GM13977 (cell line): ENCODE data around the gene CLCN6.

Source experiments
- DNase-seq: peaks from one replicate; pipeline ENCODE4 v3.0.0; 2012; ENCODE audit warnings: low spot score
- in situ Hi-C: fragments of 300-500 bp; cut with MboI; formaldehyde crosslinking; loops from one replicate; pipeline ENCODE4 v1.12.0; 2022; ENCODE audit warnings: low sequenced_read_pairs, low pct_unique_long_range_greater_than_20kb, mixed read lengths, inconsistent platforms; ENCODE audit not compliant: unreplicated experiment
- TF ChIP-seq, protein P1 (sequence below): IDR thresholded peaks from 2 replicates; pipeline ENCODE4 v1.5.1; 2012; ENCODE audit warnings: mild to moderate bottlenecking, control low read depth; ENCODE audit not compliant: insufficient read depth; ENCODE audit errors: extremely low read depth, missing control alignments

The CLCN6 gene

DNA sequence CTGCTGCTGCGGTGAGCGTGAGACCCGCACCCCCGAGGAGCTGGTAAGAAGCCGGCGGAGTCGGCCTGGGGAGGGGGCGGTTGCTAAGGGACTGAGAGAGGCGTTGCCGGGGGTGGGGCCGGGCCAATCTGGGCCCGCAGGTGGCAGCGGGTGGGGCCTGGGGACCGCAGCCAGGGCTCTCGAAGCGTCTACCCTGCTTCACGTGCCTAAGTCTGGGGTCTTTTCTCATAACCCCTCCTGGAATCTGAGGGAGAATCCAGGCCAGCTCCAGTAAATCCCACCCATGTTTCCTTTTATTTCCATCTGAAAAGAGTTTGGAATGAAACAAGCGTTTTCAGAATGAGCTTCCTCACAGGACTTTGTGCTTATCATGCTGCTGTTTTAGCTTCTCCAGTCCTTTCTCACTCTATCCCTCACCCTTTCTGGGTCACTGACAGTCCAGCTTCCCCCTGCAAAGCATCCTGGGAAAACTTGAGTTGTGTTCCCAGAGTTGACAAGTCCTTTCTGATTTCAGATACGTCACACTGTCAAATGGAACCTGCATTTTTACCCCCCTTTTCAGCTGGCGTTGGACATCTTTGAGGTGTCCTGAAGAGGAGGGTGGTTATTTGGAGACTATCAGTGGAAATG is 431 bp downstream of the CLCN6 start:
- in situ Hi-C loops = no loop called here
- TF ChIP-seq, protein P1, sequence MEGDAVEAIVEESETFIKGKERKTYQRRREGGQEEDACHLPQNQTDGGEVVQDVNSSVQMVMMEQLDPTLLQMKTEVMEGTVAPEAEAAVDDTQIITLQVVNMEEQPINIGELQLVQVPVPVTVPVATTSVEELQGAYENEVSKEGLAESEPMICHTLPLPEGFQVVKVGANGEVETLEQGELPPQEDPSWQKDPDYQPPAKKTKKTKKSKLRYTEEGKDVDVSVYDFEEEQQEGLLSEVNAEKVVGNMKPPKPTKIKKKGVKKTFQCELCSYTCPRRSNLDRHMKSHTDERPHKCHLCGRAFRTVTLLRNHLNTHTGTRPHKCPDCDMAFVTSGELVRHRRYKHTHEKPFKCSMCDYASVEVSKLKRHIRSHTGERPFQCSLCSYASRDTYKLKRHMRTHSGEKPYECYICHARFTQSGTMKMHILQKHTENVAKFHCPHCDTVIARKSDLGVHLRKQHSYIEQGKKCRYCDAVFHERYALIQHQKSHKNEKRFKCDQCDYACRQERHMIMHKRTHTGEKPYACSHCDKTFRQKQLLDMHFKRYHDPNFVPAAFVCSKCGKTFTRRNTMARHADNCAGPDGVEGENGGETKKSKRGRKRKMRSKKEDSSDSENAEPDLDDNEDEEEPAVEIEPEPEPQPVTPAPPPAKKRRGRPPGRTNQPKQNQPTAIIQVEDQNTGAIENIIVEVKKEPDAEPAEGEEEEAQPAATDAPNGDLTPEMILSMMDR = no peak
- no peak for DNase-seq

DNA sequence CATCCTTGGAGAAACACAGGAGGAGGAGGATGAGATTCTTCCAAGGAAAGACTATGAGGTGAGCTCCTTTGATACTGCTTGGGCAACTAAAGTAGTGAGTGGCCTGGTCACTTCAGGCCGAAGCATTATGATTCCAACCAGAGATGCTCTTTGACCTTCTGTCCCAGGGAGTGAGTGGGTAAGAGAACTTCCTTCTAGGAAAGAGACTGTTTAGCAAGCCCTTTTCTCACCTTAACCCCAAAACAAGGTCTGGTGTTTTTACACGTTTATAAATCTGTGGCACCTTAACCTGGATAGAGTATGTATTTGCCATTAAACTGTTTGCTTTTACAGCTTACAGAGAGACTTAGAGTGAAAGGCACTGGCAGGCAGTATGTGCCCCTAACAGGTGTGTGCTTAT is 1.1 kb downstream of the CLCN6 start:
- no peak for DNase-seq
- TF ChIP-seq, protein P1 = no peak
- in situ Hi-C loops = no loop called here

DNA sequence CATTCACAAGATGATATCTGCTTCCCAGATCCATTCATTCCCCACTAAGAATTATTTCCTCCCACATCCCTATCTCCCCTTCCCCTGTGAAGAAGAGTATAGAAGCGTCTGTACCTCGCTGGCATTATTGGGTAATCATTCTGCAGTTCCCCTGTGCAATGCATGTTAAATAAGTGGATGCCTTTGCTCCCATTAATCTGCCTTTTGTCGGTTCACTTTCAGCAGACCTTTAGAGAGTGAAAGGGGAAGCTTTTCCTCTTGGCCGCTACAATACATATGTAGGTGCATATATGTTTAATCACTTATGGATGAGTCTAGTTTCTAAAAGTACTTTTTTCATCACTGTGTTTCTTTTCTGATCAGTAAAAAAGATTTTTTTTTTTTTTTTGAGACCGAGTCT is 7.0 kb downstream of the CLCN6 start:
- DNase-seq = no peak
- TF ChIP-seq, protein P1 = no peak
- in situ Hi-C loops = no loop called here

DNA sequence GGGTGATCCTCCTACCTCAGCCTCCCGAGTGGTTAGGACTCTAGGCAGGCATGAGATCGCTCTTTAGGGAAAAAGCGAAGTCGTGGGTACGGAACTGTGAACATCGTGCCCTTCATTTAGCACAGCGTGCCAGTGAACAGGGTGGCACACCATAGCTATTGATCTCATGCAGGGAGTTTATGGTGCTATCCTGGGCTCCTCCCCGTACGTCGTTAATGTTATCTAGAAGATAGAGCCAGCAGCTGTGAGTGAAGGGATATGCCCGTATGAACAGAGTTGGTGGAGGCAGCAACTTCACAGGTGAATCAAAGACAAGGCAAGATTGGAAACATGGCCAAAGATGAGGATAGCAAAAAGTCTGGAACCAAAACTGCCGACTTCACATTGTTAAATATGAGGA is 11.2 kb downstream of the CLCN6 start:
- TF ChIP-seq, protein P1 = no peak
- in situ Hi-C loops = no loop called here
- no peak for DNase-seq

DNA sequence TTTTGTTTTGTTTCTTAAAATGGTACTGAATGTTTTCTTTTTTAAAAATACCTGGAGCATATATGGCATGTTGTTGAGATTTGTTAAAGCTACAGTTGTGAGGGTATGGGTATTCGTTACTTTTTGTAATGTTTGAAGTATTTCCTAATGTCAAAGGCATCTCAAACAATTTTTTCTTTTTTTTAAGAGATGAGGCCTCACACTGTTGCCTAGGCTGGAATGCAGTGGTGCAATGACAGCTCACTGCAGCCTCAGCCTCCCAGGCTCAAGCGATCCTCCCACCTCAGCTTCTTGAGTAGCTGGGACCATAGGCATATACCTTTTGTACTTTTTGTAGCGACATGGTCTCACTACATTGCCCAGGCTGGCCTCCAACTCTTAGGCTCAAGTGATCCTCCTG is 16.1 kb downstream of the CLCN6 start:
- TF ChIP-seq, protein P1 = no peak
- in situ Hi-C loops = no loop called here
- no peak for DNase-seq

DNA sequence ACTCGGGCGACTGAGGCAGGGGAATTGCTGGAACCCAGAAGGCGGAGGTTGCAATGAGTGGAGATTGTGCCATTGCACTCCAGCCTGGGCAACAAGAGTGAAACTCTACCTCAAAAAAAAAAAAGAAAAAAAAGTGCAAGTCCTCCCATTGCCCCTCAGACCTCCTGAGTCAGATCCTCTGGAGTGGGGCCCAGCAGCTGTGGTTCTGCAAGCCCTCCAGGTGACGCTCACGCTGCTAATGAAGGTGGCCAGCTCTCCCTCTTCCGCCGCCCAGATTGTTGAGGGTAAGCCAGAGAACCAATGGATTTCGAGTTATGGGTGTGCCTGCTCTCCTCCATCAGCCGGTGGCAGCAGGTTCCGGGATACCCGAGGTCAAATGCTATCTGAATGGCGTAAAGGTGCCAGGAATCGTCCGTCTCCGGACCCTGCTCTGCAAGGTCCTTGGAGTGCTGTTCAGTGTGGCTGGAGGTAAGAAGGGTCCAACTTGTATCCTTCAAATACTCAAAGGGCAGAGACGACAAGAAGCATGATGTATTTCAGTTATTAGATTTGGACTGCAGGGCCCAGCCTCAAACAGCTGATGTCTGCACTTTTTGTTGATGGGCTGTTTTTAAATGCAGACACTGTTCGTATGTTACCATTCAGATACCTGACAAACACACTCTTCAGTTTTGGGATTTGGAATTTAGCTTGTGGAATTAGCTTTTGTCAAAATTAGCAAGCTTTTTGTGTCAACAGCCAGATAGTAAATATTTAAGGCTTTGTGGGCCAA is 17.6 kb downstream of the CLCN6 start:
- TF ChIP-seq, protein P1 = no peak
- in situ Hi-C loops = no loop called here
- no peak for DNase-seq

DNA sequence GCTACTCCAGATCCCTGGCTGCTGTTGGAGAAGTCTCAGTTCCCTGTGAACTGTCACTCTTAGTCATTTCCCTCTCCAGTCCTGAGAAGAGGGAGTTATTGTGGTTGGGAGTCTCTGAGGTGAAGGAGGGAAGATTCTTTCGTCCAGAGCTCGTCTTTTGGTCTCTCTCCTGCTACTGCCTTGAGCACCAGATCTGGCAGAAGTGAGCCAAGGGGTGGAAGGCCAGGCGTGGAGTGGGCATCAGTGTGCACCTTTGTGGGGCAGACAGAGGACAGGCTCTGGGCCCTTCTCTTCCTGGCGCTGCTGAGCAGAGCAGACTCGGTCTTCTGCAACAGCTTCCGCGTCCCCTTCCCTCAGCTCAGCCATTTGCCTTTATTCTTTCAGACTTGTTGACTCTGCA is 19.1 kb downstream of the CLCN6 start:
- no peak for DNase-seq
- in situ Hi-C loops = no loop called here
- TF ChIP-seq, protein P1 = no peak
